Naive thymus-derived CD4-positive, alpha-beta T cell (primary cell): Measurements from ENCODE around the gene DLG2. TPM values are rescaled to one million over a fixed set of nuclear protein-coding genes. Genes with fewer than 3 reads are reported as not detected.

Experiments used
- ATAC-seq: fragments of 150-1000 bp; cut with Tn5 transposase; 2 replicates; pipeline ENCODE4 v1.10.0; 2021; ENCODE audit warnings: mild to moderate bottlenecking, moderate library complexity
- CTCF ChIA-PET: fragments of 350-600 bp; sonication (Branson Sonifier 250); formaldehyde crosslinking; loops from one replicate; lab custom pipeline; 2021; ENCODE audit warnings: antibody characterized with exemption; lab: Charles Lee
- POLR2A ChIA-PET: fragments of 350-600 bp; sonication (Branson Sonifier 250); formaldehyde crosslinking; loops from one replicate; lab custom pipeline; 2021; ENCODE audit warnings: antibody characterized with exemption, inconsistent platforms; lab: Charles Lee
- DNase-seq, 9 donors: peaks; one replicate each; pipeline versions ENCODE4 v3.0.0 to v3.0.0-alpha.2; 2020 to 2022; ENCODE audit warnings: mixed read lengths in 1 of 9
- H3K27ac ChIP-seq: one replicate; pipeline ENCODE4 v1.7.0; 2013; ENCODE audit warnings: mild to moderate bottlenecking, low read depth, low read length, moderate library complexity
- H3K27me3 ChIP-seq, 2 donors: one replicate each; pipeline ENCODE4 v1.7.0; 2013; ENCODE audit warnings: low read length in 2 of 2, mild to moderate bottlenecking in 2 of 2, moderate library complexity in 2 of 2; ENCODE audit not compliant: control insufficient read depth in 2 of 2, insufficient read depth in 2 of 2
- H3K36me3 ChIP-seq, 3 experiments: 1 replicate in 2 of 3; 2 replicates in 1 of 3; pipeline ENCODE4 v1.7.0; 2013; ENCODE audit warnings: low read length in 3 of 3, mild to moderate bottlenecking in 3 of 3, moderate library complexity in 1 of 3; ENCODE audit not compliant: insufficient read depth in 3 of 3, control insufficient read depth in 2 of 3
- H3K4me1 ChIP-seq, 2 donors: one replicate each; pipeline ENCODE4 v1.7.0; 2013; ENCODE audit warnings: low read length in 2 of 2, mild to moderate bottlenecking in 2 of 2, moderate library complexity in 1 of 2; ENCODE audit not compliant: control insufficient read depth in 2 of 2, insufficient read depth in 2 of 2
- H3K4me3 ChIP-seq: 2 replicates; pipeline ENCODE4 v1.7.0; 2013; ENCODE audit warnings: mild to moderate bottlenecking, low read length
- H3K9me3 ChIP-seq, 3 experiments: 1 replicate in 2 of 3; 2 replicates in 1 of 3; pipeline ENCODE4 v1.7.0; 2013; ENCODE audit warnings: low read length in 3 of 3; ENCODE audit not compliant: control insufficient read depth in 2 of 3
- H3K27ac Mint-ChIP-seq, 9 donors: one replicate each; pipeline ENCODE4 v1.8.0; 2020 to 2022; ENCODE audit warnings: mixed read lengths in 9 of 9, mild to moderate bottlenecking in 8 of 9, moderate library complexity in 5 of 9, inconsistent platforms in 2 of 9
- H3K27me3 Mint-ChIP-seq, 5 donors: one replicate each; pipeline ENCODE4 v1.8.0; 2021 to 2022; ENCODE audit warnings: mixed read lengths in 5 of 5, mild to moderate bottlenecking in 1 of 5
- H3K36me3 Mint-ChIP-seq, 5 donors: one replicate each; pipeline ENCODE4 v1.8.0; 2020 to 2022; ENCODE audit warnings: mixed read lengths in 5 of 5, mild to moderate bottlenecking in 3 of 5, inconsistent platforms in 1 of 5
- H3K4me1 Mint-ChIP-seq, 7 donors: one replicate each; pipeline ENCODE4 v1.8.0; 2020 to 2022; ENCODE audit warnings: mixed read lengths in 7 of 7, mild to moderate bottlenecking in 3 of 7, inconsistent platforms in 1 of 7
- H3K4me3 Mint-ChIP-seq, 10 donors: one replicate each; pipeline ENCODE4 v1.8.0; 2020 to 2022; ENCODE audit warnings: mild to moderate bottlenecking in 10 of 10, mixed read lengths in 10 of 10, moderate library complexity in 6 of 10, inconsistent platforms in 2 of 10
- H3K9me3 Mint-ChIP-seq, 11 donors: one replicate each; pipeline ENCODE4 v1.8.0; 2020 to 2022; ENCODE audit warnings: mixed read lengths in 11 of 11, mild to moderate bottlenecking in 4 of 11, inconsistent platforms in 1 of 11, moderate library complexity in 1 of 11
- intact Hi-C, 2 donors: fragments of 100-400 bp; cut with micrococcal nuclease; formaldehyde crosslinking; loops; one replicate each; pipeline ENCODE4 v1.15.1; 2023
- polyA plus RNA-seq, 2 donors: library from polyadenylated mRNA; unstranded; fragments of 300-500 nt; fragmentation: Illumina TruSeq; gene quantifications; one replicate each; pipeline ENCODE4 v1.2.3, GENCODE V29; 2021
- total RNA-seq, 6 experiments: library from RNA in 5 of 6; stranded (reverse) in 5 of 6; gene quantifications; 1 replicate in 5 of 6; 2 replicates in 1 of 6; pipeline ENCODE4 v1.2.3 and lab custom pipeline; 2021 to 2026

Gene DLG2
- total and polyA plus RNA-seq, 7 experiments from 2014 or later: 0.64 to 6.1 (median 3.7) TPM

GRCh38 chr11:85318573-85318972 lies 308.6 kb downstream of the DLG2 start:
- DNase-seq: no peak
- Mint-ChIP-seq H3K4me1 (no peaks in the 10 kb centered on the region), H3K27ac (no peak overlapping the region), H3K9me3 (peaks cover 0 to 19% (median 5%) of the 10 kb centered on the region in 11 donors), H3K27me3 (no peaks in the 10 kb centered on the region), H3K4me3 (no peak overlapping the region), H3K36me3 (no peaks in the 10 kb centered on the region)
- H3K4me1 ChIP-seq: no peaks in the 10 kb centered on the region
- H3K9me3 ChIP-seq: peaks cover 0 to 6% (median 3%) of the 10 kb centered on the region in 3 experiments
- no peaks in the 10 kb centered on the region for H3K27me3 ChIP-seq
- CTCF ChIA-PET: no interaction called here
- intact Hi-C loops: no loop called here
- POLR2A ChIA-PET: no interaction called here
- no peaks in the 10 kb centered on the region for H3K36me3 ChIP-seq
- no peak overlapping the region for H3K27ac ChIP-seq
- no peak for ATAC-seq
- H3K4me3 ChIP-seq: no peak overlapping the region

- DNase-seq: no peak
- no peaks in the 10 kb centered on the region for H3K4me1 ChIP-seq
- H3K9me3 ChIP-seq: peaks cover 0 to 3% (median 0%) of the 10 kb centered on the region in 3 experiments
- intact Hi-C loops: no loop called here
- H3K4me3 ChIP-seq: no peak overlapping the region
- peaks cover 0 to 19% (median 5%) of the 10 kb centered on the region in 11 donors for H3K9me3 Mint-ChIP-seq
- no peaks in the 10 kb centered on the region for H3K36me3 ChIP-seq
- ATAC-seq: peak; percentile 41
- H3K27me3 ChIP-seq: no peaks in the 10 kb centered on the region
- no peak overlapping the region for H3K4me3 Mint-ChIP-seq
- no peaks in the 10 kb centered on the region for H3K36me3 Mint-ChIP-seq
- CTCF ChIA-PET: no interaction called here
- H3K27ac ChIP-seq: no peak overlapping the region
- H3K27me3 Mint-ChIP-seq: no peaks in the 10 kb centered on the region
- no peaks in the 10 kb centered on the region for H3K4me1 Mint-ChIP-seq
- POLR2A ChIA-PET: no interaction called here
- H3K27ac Mint-ChIP-seq: no peak overlapping the region
Observed at GRCh38 chr11:85316967-85317366, 310.2 kb downstream of the DLG2 start.

- H3K27me3 Mint-ChIP-seq: peaks cover 0 to 4% (median 0%) of the 10 kb centered on the region in 5 donors
- Histone ChIP-seq H3K36me3 (no peaks in the 10 kb centered on the region), H3K4me3 (no peak overlapping the region), H3K4me1 (no peaks in the 10 kb centered on the region), H3K27me3 (no peaks in the 10 kb centered on the region), H3K27ac (no peak overlapping the region), H3K9me3 (peaks cover 0 to 3% (median 0%) of the 10 kb centered on the region in 3 experiments)
- ChIA-PET CTCF (no interaction called here), POLR2A (no interaction called here)
- no peak overlapping the region for H3K4me3 Mint-ChIP-seq
- H3K27ac Mint-ChIP-seq: no peak overlapping the region
- no peaks in the 10 kb centered on the region for H3K4me1 Mint-ChIP-seq
- ATAC-seq (no peak), DNase-seq (no peak)
- intact Hi-C loops: no loop called here
- H3K9me3 Mint-ChIP-seq: peaks cover 0 to 27% (median 7%) of the 10 kb centered on the region in 11 donors
- H3K36me3 Mint-ChIP-seq: no peaks in the 10 kb centered on the region
Observed at GRCh38 chr11:85313741-85314140, 313.4 kb downstream of the DLG2 start.

- ATAC-seq (no peak), DNase-seq (no peak)
- CTCF ChIA-PET: no interaction called here
- Histone ChIP-seq H3K4me3 (no peak overlapping the region), H3K9me3 (no peaks in the 10 kb centered on the region), H3K27me3 (no peaks in the 10 kb centered on the region), H3K27ac (no peak overlapping the region), H3K4me1 (no peaks in the 10 kb centered on the region), H3K36me3 (no peaks in the 10 kb centered on the region)
- intact Hi-C loops: no loop called here
- Mint-ChIP-seq H3K4me3 (no peak overlapping the region), H3K27me3 (peaks cover 0 to 4% (median 0%) of the 10 kb centered on the region in 5 donors), H3K4me1 (no peaks in the 10 kb centered on the region), H3K9me3 (peaks cover 0 to 37% (median 10%) of the 10 kb centered on the region in 11 donors), H3K27ac (no peak overlapping the region), H3K36me3 (peaks cover 0 to 3% (median 0%) of the 10 kb centered on the region in 5 donors)
- POLR2A ChIA-PET: no interaction called here
Observed at GRCh38 chr11:85310479-85310878, 316.7 kb downstream of the DLG2 start.

GRCh38 chr11:85307366-85307765 lies 319.8 kb downstream of the DLG2 start:
- no peaks in the 10 kb centered on the region for H3K27me3 ChIP-seq
- H3K9me3 Mint-ChIP-seq: peaks cover 0 to 30% (median 10%) of the 10 kb centered on the region in 11 donors
- intact Hi-C loops: no loop called here
- H3K4me3 Mint-ChIP-seq: no peak overlapping the region
- H3K36me3 ChIP-seq: no peaks in the 10 kb centered on the region
- H3K27ac Mint-ChIP-seq: no peak overlapping the region
- peaks cover 0 to 4% (median 0%) of the 10 kb centered on the region in 5 donors for H3K36me3 Mint-ChIP-seq
- no peak overlapping the region for H3K27ac ChIP-seq
- H3K4me3 ChIP-seq: no peak overlapping the region
- DNase-seq (no peak), ATAC-seq (no peak)
- no peaks in the 10 kb centered on the region for H3K4me1 Mint-ChIP-seq
- CTCF ChIA-PET: no interaction called here
- POLR2A ChIA-PET: no interaction called here
- H3K27me3 Mint-ChIP-seq: peaks cover 0 to 4% (median 0%) of the 10 kb centered on the region in 5 donors
- no peaks in the 10 kb centered on the region for H3K4me1 ChIP-seq
- H3K9me3 ChIP-seq: no peaks in the 10 kb centered on the region

GRCh38 chr11:85301895-85302678 lies 325.1 kb downstream of the DLG2 start:
- ATAC-seq (no peak), DNase-seq (no peak)
- Mint-ChIP-seq H3K9me3 (peaks cover 2 to 13% (median 9%) of the 10 kb centered on the region in 11 donors), H3K27ac (no peak overlapping the region), H3K4me3 (no peak overlapping the region), H3K36me3 (peaks cover 0 to 4% (median 0%) of the 10 kb centered on the region in 5 donors), H3K27me3 (no peaks in the 10 kb centered on the region), H3K4me1 (no peaks in the 10 kb centered on the region)
- no peak overlapping the region for H3K27ac ChIP-seq
- H3K4me1 ChIP-seq: no peaks in the 10 kb centered on the region
- no peaks in the 10 kb centered on the region for H3K36me3 ChIP-seq
- no peak overlapping the region for H3K4me3 ChIP-seq
- ChIA-PET CTCF (no interaction called here), POLR2A (no interaction called here)
- H3K9me3 ChIP-seq: no peaks in the 10 kb centered on the region
- intact Hi-C loops: no loop called here
- H3K27me3 ChIP-seq: no peaks in the 10 kb centered on the region
